Central memory CD4-positive, alpha-beta T cell (primary cell): ENCODE results near the gene HIVEP1.

Experiments
- DNase-seq: peaks from one replicate; pipeline ENCODE4 v3.0.0; 2022

Gene HIVEP1

DNA sequence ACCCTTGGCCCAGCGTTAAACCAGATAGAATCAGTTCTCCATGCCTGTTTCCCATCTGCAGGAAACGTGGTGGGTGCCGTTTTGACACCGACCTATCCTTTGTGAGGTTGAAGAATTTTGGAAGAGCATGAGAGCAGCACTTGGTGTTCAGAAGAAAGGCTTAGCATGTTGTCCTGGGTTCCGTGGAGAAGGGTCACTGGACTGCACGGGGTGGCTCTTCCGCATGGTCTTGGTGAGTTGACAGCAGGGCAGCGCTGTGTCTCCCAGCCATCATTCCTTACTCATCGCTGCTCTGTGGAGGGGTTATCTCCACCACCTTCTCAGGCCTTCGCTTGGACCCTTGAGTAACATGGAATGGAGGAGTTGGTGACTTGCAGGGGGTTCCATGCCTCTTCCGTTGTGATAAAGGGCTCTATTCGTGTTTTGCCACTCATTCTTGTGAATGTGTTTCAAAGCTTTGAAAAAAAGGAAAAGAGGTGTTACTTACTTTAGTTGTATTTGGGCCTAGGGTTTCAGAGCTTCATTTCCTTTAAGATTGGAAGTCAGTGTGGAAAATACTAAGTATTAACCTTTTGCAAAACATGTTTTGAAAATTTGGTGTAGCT lies 8.2 kb downstream of the HIVEP1 start:
- no peak for DNase-seq

DNA sequence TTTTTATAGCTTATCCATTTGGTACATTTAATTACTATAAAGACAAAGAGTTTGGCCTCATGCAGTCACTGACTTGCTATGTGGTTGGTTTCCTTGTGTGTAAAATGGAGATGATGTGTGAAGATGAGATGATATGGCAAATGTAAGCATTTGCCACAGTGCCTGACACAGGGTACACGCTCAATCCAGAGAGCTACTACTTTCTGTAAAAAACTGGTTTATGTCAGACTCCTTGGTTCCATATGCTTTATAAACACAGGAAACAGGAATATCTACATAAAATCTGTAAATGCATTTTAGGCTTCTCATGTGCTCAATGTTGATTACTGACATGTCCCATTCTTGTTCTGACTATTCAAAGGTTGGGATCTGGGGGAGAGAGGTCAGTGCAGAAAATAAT lies 10.4 kb downstream of the HIVEP1 start:
- DNase-seq: no peak

DNA sequence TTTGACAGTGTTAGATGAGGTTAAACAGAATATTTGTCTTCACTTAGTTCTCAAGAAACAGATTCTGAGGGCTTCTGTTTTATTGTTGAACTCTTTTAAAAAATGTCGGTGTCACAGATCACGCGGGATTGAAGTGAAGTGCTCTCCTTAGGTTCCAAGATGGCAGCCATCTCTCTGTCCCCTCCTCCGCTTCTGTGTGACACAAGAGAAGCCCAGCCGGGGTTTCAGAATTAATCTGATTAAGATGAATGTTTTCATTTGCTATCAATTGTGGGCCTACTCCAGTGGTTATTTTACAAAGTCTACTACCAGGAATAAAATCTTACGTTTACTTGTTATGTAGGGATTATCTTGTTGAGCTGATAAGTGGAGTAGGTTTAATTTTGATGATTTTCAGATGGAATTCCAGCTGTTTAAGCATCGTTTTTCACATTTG lies 10.9 kb downstream of the HIVEP1 start:
- DNase-seq: no peak

DNA sequence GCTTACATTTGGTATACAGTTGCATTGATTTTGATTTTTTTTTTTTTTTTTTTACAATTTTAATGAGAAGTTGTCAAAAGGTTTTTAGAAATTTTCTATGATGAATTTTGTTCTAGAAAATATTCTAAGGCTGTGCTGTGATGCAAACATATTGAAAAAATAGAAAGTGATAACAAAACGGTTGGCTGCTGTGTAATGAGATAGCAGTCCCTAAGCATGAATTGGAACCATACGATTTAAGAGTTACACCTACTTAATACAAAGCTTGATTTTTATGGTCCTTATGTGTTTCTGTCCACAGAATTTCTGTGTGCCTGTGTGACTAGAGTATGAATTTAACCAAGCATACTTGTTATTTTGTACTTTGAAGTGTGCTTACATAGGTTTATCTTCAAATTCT lies 12.1 kb downstream of the HIVEP1 start:
- no peak for DNase-seq

DNA sequence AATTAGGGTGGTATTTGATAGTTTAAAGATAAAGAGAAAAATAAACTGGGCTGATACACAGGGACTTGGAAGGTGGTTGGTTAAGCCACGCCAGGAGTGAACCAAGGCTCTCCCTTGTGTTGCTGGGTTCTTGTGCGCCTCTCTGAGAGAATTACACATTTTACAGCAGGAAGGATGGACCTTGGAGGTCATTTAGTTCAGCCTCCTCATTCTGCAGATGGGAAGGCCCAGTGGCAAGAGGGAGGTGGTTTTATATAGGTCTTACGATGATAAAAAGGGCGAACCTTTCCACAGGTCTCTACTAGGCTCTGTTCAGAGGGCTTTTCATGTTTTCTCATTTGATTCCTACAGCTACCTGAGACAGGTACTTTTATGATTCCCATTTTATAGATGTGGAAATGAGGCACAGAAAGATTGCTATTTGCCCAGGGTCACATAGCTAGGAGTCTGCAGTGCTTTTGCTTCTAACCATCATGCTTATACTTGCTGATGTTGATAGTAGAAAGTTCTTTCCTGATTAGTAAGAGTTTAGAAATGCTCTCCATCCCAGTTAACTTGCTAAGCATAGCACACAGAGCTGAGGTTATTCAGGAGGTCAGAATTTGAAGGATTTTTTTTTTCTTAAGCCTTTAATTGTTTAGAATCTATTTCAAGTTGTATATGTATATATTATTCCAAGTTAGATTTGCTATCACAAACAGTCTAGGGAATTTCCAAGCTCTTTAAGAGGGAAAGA lies 12.8 kb downstream of the HIVEP1 start:
- DNase-seq: no peak

DNA sequence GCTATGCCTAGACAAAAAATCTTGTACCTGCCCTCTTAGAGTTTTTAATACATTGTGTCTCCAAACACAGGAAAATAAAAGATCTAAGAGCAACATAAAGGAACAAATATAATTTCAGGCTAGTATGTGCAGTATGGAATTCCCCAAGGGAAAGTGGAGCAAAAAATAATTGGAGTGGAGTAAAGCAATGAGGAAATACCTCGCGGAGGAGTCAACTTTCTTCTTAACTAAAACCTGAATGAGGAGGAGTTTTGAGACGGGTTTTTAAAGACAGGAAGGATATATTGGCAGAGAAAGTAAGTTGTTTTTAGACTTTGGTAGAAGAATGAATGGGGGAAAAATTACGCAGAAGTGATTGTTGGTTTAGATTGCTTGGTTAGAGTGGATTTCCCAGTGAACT lies 14.0 kb downstream of the HIVEP1 start:
- no peak for DNase-seq

DNA sequence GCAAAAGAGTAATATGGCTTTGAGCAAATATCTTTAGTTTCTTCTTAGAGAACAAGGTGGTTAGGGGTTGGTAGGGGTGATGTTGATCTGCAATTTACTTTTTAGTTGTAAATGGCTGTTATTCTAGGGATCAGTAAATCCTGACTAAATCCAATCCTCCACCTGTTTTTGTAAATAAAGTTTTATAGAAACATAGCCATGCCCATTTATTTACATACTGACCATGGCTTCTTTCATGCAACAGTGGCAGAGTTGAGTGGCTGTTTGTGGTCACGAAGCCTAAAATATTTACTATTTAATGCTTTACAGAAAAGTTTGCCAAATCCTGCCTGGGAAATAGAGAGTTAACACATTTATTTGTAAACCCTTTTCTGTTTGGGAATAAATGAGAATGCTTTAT lies 14.7 kb downstream of the HIVEP1 start:
- no peak for DNase-seq

DNA sequence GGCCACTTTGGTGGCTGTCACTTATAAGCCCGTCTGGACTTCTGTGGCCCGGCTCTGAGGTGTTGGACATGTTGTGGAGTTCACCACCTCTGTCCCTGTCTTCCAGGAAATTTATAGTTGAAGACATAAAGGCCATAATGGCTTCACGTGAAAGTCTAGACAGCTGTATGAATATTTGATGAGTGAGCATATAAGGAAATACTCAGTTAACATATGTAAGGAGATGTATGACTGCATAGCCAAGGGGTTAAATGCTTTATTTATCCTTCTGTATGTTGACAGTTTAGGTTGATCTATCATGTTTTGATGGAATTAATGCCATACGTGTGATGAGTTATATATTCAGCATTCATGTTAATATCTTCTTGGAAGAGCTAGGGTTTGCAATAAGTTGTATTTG lies 16.1 kb downstream of the HIVEP1 start:
- no peak for DNase-seq

DNA sequence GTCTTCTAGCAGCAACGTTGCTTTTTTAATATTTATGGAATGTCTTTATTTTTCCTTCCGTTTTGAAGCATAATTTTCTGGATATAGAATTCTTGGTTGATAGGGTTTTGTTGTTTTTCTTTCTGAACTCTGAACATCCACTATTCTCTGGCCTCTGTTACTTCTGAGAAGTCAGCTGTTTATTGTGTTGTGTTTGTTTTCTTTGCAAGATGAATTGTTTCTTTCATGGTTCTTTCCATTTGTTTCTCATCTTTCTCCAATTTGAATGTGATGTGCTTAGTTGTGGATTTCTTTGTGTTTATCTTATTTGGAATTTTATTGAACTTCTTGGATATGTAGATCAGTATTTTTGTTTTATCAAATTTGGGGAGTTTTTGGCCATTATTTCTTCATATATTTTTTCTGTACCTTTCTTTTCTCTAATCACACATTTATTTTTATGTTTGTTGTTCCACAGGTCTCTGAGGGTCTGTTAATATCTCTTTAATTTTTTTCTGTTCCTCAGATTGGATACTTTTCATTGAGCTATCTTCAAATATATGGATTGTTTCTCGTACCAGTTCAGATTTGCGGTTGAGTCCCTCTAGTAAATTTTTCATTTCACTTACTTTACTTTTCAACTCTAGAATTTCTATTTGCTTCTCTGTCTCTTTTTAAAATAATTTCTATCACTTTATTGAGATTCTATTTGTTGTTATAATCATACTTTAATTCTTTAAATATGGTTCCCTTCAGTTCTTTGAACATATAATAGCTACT lies 18.0 kb downstream of the HIVEP1 start:
- no peak for DNase-seq

DNA sequence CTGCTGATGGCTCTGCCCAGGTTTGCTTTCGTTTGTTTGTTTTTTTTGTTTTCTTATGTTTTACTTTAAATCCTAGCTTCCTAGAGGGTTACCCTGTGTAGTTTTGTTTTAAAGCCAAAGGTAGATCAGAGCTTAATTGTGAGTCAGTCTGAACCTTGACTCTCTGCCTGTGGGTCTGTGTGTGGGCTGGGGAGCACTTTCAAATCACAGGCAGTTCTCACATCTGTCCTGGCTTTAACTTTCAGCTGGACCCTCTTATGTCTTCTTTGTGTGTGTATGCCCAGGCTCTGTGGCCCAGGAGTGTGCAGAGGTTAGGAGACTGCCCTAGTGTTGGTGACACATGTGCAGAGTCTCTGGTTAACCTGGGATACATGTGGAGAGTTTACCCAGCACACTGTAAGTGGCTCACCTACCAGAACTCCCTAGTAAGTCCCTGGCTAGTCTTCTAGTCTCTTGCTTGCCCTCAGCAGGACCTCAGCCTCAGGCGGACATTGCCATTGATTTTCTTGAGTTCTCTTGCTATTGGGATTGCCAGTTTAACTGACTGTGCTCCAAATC lies 19.0 kb downstream of the HIVEP1 start:
- no peak for DNase-seq

DNA sequence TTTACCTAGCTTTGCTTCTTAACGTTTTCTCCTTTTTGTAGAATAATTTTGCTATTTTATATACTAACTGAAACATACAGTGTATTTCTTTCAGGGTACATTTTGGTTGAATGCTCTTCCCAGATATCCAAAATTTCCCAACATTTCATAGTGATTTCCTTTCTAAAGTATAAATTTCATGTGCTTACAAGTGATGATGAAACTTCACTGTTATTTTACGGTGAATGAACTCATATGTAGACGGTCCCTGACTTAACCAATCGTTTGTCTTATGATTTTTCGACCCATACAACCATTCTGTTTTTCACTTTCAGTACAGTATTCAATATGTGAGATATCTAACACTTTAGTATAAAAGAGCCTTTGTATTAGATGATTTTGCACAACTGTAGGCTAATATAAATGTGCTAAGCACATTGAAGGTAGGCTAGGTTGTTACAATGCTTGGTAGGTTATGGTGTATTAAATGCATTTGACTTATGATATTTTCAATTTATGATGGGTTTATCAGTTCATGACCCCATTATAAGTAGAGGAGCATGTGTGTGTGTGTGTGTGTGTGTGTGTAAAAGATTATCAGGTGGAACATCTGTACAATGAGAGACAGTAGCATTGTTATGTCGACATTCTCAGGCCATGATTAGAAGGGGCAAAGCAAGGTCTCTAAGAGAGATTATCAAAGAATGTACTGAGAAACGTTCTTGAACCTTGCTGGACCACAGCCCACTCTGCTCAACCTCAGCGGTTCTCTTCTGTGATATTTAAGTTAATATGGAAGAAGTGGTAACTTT lies 20.9 kb downstream of the HIVEP1 start:
- DNase-seq: no peak

DNA sequence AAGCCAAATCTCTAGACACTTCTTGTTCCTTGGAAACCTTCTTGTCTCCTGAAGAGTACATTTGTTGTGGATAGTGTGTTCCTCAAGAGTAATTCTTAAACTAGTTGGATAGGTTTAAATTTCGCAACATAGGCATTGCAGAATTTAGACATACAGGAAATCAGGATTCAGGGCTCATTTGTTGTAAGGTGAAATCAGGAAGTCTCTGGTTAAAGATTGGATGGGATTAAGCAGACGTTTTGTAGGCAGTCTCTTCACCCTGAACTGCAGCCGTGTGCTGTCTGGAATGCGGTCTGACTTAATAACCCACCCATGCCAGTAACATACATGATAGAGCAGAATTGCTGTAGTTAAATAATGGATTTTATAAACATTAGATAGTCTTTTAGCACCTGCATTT lies 21.7 kb downstream of the HIVEP1 start:
- no peak for DNase-seq

DNA sequence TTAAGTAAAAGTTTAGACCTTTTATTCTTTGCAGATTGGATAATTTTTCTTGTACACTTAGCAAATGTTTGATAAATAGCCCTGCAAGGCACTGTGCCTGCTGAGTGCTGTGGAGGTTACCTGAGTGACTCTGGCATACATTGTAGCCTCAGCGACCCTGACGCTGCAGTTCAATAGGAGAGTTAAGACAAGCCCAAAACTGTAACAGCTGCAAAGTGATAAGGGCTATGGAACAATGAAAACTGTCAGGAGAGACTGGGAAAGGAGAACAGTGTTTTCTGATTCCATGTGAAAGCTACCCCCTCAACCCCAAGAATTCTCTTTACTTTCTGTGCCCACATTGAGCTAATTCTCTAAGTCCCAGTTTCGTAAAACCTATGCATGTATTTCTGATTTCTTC lies 22.2 kb downstream of the HIVEP1 start:
- DNase-seq: no peak

DNA sequence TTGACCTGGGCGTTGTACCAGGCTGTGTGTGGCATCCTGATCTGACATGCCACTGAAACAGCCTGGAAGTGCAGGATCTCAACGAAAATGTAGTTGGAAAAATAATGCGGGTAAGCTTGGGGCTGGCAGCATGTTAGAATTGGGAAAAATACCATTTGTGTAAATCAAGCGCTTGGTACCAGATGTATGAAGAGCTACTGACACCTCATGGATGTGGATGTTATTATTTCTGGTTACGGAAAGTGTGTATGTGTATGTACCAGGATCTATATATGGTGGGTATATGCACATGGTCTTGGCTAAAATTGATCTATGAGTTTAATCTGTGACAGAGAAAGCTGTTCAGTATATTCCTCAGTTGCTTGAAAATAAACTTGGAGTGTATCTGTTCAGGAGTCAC lies 22.7 kb downstream of the HIVEP1 start:
- DNase-seq: no peak

DNA sequence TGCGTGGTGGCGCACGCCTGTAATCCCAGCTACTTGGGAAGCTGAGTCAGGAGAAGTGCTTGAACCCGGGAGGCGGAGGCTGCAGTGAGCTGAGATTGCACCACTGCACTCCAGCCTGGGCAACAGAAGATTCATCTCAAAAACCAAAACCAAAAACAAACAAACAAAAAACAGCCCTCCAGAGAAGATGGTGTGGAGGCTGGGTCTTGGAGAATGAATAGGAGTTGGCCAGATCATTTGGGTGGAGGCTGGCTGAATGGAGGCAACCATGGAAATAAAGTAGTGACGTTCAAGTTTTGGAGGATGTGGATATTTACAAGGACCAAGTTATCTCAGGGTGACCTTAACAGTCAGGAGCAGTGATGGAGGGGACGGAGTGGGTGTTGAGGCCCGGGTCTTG lies 24.7 kb downstream of the HIVEP1 start:
- DNase-seq: no peak

DNA sequence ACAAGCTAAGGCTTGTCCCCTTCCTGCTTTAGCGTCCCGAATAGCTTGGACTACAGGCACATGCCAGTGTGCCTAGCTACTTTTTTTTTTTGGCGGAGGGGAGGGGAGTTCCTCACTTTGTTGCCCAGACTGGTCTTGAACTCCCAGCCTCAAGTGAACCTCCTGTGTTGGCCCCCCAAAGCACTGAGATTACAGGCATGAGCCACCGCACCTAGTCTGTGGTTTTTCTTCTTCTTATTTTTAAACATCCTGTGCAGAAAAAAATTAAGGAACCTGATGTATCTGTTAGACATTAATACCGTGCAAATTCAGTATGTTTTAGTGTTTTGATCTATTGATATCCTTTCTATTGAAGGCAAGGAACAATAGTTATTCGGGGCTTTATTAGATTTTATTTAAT lies 25.7 kb downstream of the HIVEP1 start:
- no peak for DNase-seq

DNA sequence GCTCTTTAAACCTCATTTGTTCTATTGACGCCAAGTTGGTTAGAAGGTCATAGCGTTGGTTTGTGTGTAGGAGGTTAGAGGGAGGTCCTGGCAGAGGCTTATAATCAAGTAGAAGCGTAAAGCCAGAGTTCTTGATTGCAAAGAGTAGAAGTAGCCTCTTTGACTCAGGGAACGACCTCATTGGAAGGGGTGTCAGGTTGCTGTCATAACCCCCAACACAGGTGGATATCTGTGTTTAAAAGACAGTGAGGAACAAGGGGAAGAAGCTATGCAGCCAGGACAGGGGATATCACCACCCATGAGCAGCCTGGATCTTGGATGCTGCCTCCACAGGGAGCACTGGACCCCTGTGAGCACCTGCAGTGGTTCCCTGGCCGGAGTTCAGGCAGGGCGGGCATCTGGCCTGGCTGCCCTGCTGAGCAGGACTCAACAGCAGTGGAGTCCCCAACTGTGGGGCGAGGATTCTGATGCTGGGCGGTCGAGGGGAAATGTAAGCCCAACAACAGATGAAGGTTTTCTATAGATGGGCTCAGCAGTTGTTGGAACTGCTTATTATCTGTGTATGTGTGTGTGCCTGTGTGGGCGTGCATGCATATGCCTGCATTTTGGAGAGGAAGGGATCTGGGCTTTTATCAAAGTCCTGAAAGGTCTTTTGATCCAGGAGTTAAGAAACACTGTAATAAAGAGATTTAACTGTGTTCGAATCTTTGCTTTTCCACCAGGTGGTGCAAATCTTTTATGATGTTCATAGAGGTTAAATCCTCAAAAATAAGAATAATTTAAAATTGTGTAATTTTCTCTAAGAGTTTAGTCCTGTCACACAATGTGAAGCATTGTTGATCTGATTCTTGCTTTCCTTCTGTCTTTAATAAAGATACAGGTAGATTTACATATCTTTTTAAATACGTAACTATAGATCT lies 27.7 kb downstream of the HIVEP1 start:
- DNase-seq: no peak

DNA sequence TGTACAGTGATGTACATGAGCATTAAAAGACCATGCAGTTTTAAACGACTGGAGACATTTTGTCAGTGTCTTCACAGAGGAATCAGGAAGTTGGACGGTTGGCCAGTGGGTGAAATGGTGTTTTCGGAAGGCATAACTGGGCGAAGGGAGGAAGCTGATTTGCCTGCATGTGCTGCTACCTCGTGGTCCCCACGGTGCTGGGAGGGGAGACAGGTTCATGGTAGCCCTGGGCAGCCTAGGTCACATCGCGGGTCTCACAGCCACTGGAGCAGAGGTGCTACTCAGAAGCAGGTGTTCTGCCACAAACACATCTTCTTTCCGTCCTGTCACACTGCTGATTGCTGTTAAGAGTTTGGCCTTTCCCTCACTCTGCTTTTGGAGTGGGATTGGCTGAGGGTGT lies 35.2 kb downstream of the HIVEP1 start:
- DNase-seq: no peak

DNA sequence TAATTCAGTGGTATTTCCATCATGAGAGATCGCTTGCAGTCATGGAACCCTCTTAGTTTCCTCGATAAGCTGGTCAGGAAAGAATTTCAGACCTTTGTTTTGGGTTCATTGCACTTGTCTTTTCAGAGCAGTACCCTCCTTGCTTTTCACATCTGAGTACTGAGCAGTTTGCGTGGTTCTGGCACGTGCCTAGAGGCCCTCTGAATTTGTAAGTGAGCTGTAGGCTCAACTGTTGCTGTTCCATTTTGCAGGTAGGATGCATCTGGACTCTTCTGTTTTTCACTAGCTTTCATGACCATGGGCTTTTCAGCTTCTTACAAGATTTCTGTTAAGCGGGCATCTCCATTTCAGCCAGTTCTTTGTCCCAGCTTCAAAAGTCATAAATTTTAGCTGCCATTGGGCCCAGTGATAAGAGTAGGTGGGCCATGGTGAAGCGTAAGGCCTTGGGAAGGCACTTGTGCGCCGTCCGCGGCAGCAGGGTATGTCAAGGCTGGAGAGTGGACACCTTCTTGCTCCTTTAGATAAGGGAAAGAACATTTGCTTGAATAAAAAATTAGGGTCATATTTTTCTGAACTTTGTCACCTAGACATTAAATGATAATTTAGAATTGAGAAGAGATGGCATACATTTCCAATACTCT lies 35.8 kb downstream of the HIVEP1 start:
- DNase-seq: no peak

DNA sequence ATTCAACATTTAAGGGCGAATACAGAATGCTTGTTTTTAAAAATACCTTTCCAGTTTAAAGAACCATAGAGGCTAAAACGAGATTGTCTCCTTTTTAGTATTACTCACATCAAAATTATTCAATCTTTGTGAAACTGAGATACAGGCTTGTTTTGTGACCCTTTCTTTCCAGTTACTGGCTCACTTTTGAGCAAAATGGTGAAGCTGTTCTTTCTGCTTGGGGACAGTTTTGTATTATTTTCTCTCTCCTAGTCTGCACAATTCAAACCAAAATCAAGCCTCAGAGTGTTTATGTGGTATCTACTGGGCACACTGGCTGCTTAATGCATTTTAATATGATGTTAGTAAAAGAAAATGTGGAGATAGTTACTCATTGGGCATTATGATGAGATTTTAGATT lies 36.5 kb downstream of the HIVEP1 start:
- DNase-seq: no peak

DNA sequence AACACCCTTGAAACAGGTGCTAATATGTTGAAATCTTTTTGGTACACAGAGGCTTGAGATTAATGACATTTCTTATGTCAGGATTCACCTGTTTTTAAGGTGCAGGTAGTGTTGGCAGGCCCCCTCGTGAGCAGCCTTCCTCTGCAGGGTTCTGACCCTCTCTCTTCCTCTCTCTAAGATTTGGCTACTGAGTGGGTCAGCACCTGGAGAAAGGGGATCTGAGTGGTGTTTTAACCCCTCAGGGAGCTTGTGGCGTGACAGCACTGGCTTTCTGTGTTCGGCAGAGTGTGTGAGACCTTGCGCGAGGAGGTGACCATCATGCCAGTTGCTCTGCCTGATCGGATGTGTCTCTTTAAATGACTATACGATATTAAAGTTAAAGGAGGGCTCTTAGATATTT lies 37.1 kb downstream of the HIVEP1 start:
- no peak for DNase-seq
